Anterior cingulate cortex (tissue), 58 donors: ENCODE data around the gene DCC.

ENCODE experiments used
- DNase-seq, 58 donors: peaks; one replicate each; lab custom pipeline; 2025; lab: John Stamatoyannopoulos, UW

The DCC gene

GRCh38 chr18:52339891-52340371, at the start of gene DCC:
Gene DCC, plus strand, starts transcription at chr18:52340197. Its CDS starts 591 bp downstream, at chr18:52340788.
- DNase-seq = peak in 55 of 58 donors; percentile 2 to 78 (median 51)

GRCh38 chr18:52310651-52311050, 29.3 kb upstream of the DCC start:
- no peak for DNase-seq

GRCh38 chr18:52311331-52311730, 28.7 kb upstream of the DCC start:
- no peak for DNase-seq

- no peak for DNase-seq
These were observed 27.7 kb upstream of the DCC start for GRCh38 chr18:52312346-52312745.

GRCh38 chr18:52313213-52313612, 26.8 kb upstream of the DCC start:
- DNase-seq = no peak

GRCh38 chr18:52319424-52319983, 20.5 kb upstream of the DCC start:
- DNase-seq = no peak

- no peak for DNase-seq
These were observed 17.7 kb upstream of the DCC start for GRCh38 chr18:52322307-52322706.

GRCh38 chr18:52323802-52324201, 16.2 kb upstream of the DCC start:
- DNase-seq = no peak

- no peak for DNase-seq
These were observed 14.0 kb upstream of the DCC start for GRCh38 chr18:52325997-52326396.

- no peak for DNase-seq
These were observed 6.1 kb upstream of the DCC start for GRCh38 chr18:52333860-52334259.

- DNase-seq = no peak
These were observed 5.7 kb upstream of the DCC start for GRCh38 chr18:52334307-52334706.

GRCh38 chr18:52334896-52335295, 5.1 kb upstream of the DCC start:
- DNase-seq = no peak

GRCh38 chr18:52337276-52337675, 2.7 kb upstream of the DCC start:
- no peak for DNase-seq

- DNase-seq = peak in 2 of 58 donors; percentile 5 to 52
These were observed 557 bp downstream of the DCC start for GRCh38 chr18:52340406-52341102.

- DNase-seq = no peak
These were observed 1.1 kb downstream of the DCC start for GRCh38 chr18:52341103-52341432.

- peak in 39 of 58 donors; percentile 7 to 78 (median 34) for DNase-seq
These were observed 1.8 kb downstream of the DCC start for GRCh38 chr18:52341608-52342381.

- no peak for DNase-seq
These were observed 2.5 kb downstream of the DCC start for GRCh38 chr18:52342456-52342855.

GRCh38 chr18:52343138-52343537, 3.1 kb downstream of the DCC start:
- DNase-seq = peak in 6 of 58 donors; percentile 4 to 59 (median 11)

- DNase-seq = peak in 2 of 58 donors; percentile 3 to 12
These were observed 3.8 kb downstream of the DCC start for GRCh38 chr18:52343731-52344340.

- no peak for DNase-seq
These were observed 4.9 kb downstream of the DCC start for GRCh38 chr18:52344881-52345280.

- no peak for DNase-seq
These were observed 5.4 kb downstream of the DCC start for GRCh38 chr18:52345428-52345827.
